Sigmoid colon (tissue), 7 donors: ENCODE data around the gene ADAMTS14. TPM values are rescaled to one million over a fixed set of nuclear protein-coding genes. Genes with fewer than 3 reads are reported as not detected.

Source experiments
- DNase-seq: peaks from one replicate; pipeline ENCODE4 v3.0.0-alpha.2; 2019
- H3K27ac ChIP-seq, 4 donors: fragments of 200-600 bp; sonication (generic); one replicate each; pipeline ENCODE4 v1.5.1; 2016 to 2019; ENCODE audit warnings: mild to moderate bottlenecking in 1 of 4
- H3K27me3 ChIP-seq, 3 donors: fragments of 200-600 bp; sonication (generic); one replicate each; pipeline ENCODE4 v1.5.1; 2019; ENCODE audit warnings: mild to moderate bottlenecking in 1 of 3
- H3K36me3 ChIP-seq, 4 donors: fragments of 200-600 bp; sonication (generic); one replicate each; pipeline ENCODE4 v1.5.1; 2016 to 2019
- H3K4me1 ChIP-seq, 4 donors: fragments of 200-600 bp; sonication (generic); one replicate each; pipeline ENCODE4 v1.5.1; 2017 to 2019
- H3K4me3 ChIP-seq, 4 donors: fragments of 200-600 bp; sonication (generic); one replicate each; pipeline ENCODE4 v1.5.1; 2017 to 2019; ENCODE audit warnings: mild to moderate bottlenecking in 2 of 4, moderate library complexity in 1 of 4
- H3K9me3 ChIP-seq, 4 donors: fragments of 200-600 bp in 3 of 4; sonication (generic) in 3 of 4; one replicate each; pipeline versions ENCODE4 v1.5.1 to v1.6.1; 2013 to 2019
- EP300 ChIP-seq, 4 donors: sonication (generic); formaldehyde crosslinking; IDR thresholded peaks; one replicate each; pipeline ENCODE4 v1.6.1; 2017; ENCODE audit warnings: antibody characterized with exemption in 4 of 4
- POLR2A ChIP-seq, 2 donors: fragments of 450-650 bp; IDR thresholded peaks; one replicate each; pipeline ENCODE4 v1.6.1; 2016; ENCODE audit warnings: antibody characterized with exemption in 2 of 2, mild to moderate bottlenecking in 2 of 2, moderate library complexity in 2 of 2
- POLR2AphosphoS5 ChIP-seq, 4 donors: sonication (generic); formaldehyde crosslinking; IDR thresholded peaks; one replicate each; pipeline ENCODE4 v1.6.1; 2017; ENCODE audit warnings: antibody characterized with exemption in 4 of 4
- WGBS, 2 donors: extraction: QIAGEN DNeasy Blood & Tissue Kit; methylation state at CpG; one replicate each; pipeline ENCODE4 v1.1.7; 2013; 5-methylcytosine and 5-hydroxymethylcytosine counted together
- intact Hi-C: fragments of 100-400 bp; cut with DNase I; formaldehyde crosslinking; loops from one replicate; pipeline ENCODE4 v1.15.1; 2023
- polyA plus RNA-seq, 3 donors: library from polyadenylated mRNA; stranded (reverse); fragments of 200-250 nt; gene quantifications; one replicate each; pipeline ENCODE4 v1.2.3, GENCODE V29; 2013
- total RNA-seq, 4 donors: library from RNA; depleted of rRNA; stranded (reverse); fragments of >200 nt; gene quantifications; one replicate each; pipeline ENCODE4 v1.1.0, GENCODE V29; 2016
- TF ChIP-seq, protein P1 (sequence below), 4 experiments: fragments of 450-650 bp in 3 of 4; fragments of 200-600 bp in 1 of 4; IDR thresholded peaks; one replicate each; pipeline ENCODE4 v1.5.1; 2016 to 2019; ENCODE audit warnings: antibody characterized with exemption in 4 of 4, mild to moderate bottlenecking in 3 of 4, moderate library complexity in 2 of 4
- donor health status: healthy with polysubstance abuse.
- donor health status: Bipolar disorder and iron deficiency.
- donor health status: healthy.

The ADAMTS14 gene
- total and polyA plus RNA-seq, 7 donors, result under 0.01 to 1.1 (median 0.50) TPM; not detected in 1

DNA sequence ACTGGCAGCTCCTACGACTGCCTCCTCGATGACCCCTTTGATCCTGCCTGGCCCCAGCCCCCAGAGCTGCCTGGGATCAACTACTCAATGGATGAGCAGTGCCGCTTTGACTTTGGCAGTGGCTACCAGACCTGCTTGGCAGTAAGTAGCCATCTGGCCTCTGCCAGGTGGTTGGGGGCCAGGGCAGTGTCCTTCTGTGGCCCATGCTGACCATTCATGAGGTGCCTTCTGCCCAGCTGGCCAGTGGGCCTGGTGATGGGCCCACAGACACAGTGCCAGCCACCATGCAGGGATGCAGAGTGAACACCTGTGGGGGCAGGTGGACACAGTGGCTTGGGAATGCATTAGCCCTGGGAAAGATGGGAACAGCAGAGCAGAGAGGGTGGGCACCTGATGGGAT lies 62.9 kb downstream of the ADAMTS14 start:
- Histone ChIP-seq H3K9me3 (no peaks in the 10 kb centered on the region), H3K4me1 (peaks cover 0 to 3% (median 2%) of the 10 kb centered on the region in 4 donors), H3K36me3 (no peaks in the 10 kb centered on the region), H3K27me3 (peaks cover 0 to 11% (median 0%) of the 10 kb centered on the region in 3 donors), H3K4me3 (no peak overlapping the region), H3K27ac (no peak overlapping the region)
- DNase-seq, result no peak
- 84 to 88% methylated on average over 3 of the region's 3 CpGs for WGBS, 2 donors
- TF ChIP-seq POLR2AphosphoS5 (IDR thresholded peaks at IDR 0.05), result no peak
- no peak for TF ChIP-seq EP300 (IDR thresholded peaks at IDR 0.05)
- TF ChIP-seq, protein P1, sequence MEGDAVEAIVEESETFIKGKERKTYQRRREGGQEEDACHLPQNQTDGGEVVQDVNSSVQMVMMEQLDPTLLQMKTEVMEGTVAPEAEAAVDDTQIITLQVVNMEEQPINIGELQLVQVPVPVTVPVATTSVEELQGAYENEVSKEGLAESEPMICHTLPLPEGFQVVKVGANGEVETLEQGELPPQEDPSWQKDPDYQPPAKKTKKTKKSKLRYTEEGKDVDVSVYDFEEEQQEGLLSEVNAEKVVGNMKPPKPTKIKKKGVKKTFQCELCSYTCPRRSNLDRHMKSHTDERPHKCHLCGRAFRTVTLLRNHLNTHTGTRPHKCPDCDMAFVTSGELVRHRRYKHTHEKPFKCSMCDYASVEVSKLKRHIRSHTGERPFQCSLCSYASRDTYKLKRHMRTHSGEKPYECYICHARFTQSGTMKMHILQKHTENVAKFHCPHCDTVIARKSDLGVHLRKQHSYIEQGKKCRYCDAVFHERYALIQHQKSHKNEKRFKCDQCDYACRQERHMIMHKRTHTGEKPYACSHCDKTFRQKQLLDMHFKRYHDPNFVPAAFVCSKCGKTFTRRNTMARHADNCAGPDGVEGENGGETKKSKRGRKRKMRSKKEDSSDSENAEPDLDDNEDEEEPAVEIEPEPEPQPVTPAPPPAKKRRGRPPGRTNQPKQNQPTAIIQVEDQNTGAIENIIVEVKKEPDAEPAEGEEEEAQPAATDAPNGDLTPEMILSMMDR (IDR thresholded peaks at IDR 0.05), result no peak
- no peak for TF ChIP-seq POLR2A (IDR thresholded peaks at IDR 0.05)
- intact Hi-C loops, result no loop called here

GRCh38 chr10:70736525-70736924 lies 64.2 kb downstream of the ADAMTS14 start:
- DNase-seq, result no peak
- no peak for TF ChIP-seq EP300 (IDR thresholded peaks at IDR 0.05)
- Histone ChIP-seq H3K27me3 (peaks cover 0 to 11% (median 0%) of the 10 kb centered on the region in 3 donors), H3K4me1 (peaks cover 0 to 17% (median 16%) of the 10 kb centered on the region in 4 donors), H3K27ac (no peak overlapping the region), H3K4me3 (no peak overlapping the region), H3K9me3 (no peaks in the 10 kb centered on the region), H3K36me3 (no peaks in the 10 kb centered on the region)
- 89 to 93% methylated on average over 3 of the region's 3 CpGs for WGBS, 2 donors
- intact Hi-C loops, result no loop called here

DNA sequence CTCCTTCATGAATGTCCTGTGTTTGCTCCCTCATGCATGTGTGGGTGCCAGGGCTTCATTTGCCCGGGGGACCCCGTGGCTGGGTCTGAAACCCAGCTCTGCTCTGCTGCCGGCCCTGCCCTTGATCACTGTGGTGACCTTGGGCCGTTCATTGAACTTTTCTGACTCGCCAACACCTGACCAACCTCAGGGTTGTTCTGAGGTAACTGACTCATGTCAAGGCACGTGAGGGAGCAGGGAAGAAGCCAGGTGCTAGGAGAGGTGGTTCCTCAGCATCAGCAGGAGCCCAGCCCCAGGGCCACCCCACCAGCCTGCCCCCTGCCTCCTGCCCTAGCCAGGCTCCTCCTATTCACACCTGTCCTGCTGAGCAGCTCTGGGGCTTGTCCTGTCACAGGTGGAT lies 64.9 kb downstream of the ADAMTS14 start:
- H3K9me3 ChIP-seq, result no peaks in the 10 kb centered on the region
- no peak for TF ChIP-seq POLR2AphosphoS5 (IDR thresholded peaks at IDR 0.05)
- TF ChIP-seq, protein P1 (IDR thresholded peaks at IDR 0.05), result no peak
- TF ChIP-seq POLR2A (IDR thresholded peaks at IDR 0.05), result no peak
- no peak for TF ChIP-seq EP300 (IDR thresholded peaks at IDR 0.05)
- intact Hi-C loops, result no loop called here
- no peak overlapping the region for H3K4me3 ChIP-seq
- no peaks in the 10 kb centered on the region for H3K36me3 ChIP-seq
- 51 to 85% methylated on average over 6 of the region's 6 CpGs for WGBS, 2 donors
- no peak for DNase-seq
- peaks cover 0 to 24% (median 23%) of the 10 kb centered on the region in 4 donors for H3K4me1 ChIP-seq
- H3K27me3 ChIP-seq, result peaks cover 0 to 11% (median 0%) of the 10 kb centered on the region in 3 donors
- H3K27ac ChIP-seq, result no peak overlapping the region

- WGBS, 2 donors, result 20 to 80% methylated on average over 3 of the region's 3 CpGs
- Histone ChIP-seq H3K27me3 (peaks cover 0 to 11% (median 0%) of the 10 kb centered on the region in 3 donors), H3K9me3 (no peaks in the 10 kb centered on the region), H3K36me3 (no peaks in the 10 kb centered on the region), H3K27ac (no peak overlapping the region), H3K4me1 (peaks cover 0 to 33% (median 32%) of the 10 kb centered on the region in 4 donors), H3K4me3 (no peak overlapping the region)
- intact Hi-C loops, result no loop called here
- no peak for DNase-seq
- TF ChIP-seq POLR2AphosphoS5 (IDR thresholded peaks at IDR 0.05) (no peak), EP300 (IDR thresholded peaks at IDR 0.05) (no peak), POLR2A (IDR thresholded peaks at IDR 0.05) (no peak)
- TF ChIP-seq, protein P1 (IDR thresholded peaks at IDR 0.05), result no peak
Measured at GRCh38 chr10:70738006-70738760, 65.9 kb downstream of the ADAMTS14 start.

DNA sequence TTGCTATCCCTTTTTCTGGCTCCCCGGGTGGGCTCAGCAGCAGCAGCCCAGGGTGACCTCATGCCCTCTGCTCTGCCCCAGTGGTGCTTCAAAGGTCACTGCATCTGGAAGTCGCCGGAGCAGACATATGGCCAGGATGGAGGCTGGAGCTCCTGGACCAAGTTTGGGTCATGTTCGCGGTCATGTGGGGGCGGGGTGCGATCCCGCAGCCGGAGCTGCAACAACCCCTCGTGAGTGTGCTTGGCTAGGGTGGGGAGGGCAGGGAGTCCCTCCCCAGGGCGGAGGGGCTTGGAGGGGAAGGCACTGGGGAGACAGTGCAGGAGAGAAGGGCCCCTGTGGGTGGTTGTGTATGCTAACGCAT lies 66.4 kb downstream of the ADAMTS14 start:
- Histone ChIP-seq H3K27ac (no peak overlapping the region), H3K36me3 (no peaks in the 10 kb centered on the region), H3K4me3 (no peak overlapping the region), H3K9me3 (no peaks in the 10 kb centered on the region), H3K4me1 (peaks cover 0 to 38% (median 33%) of the 10 kb centered on the region in 4 donors), H3K27me3 (peaks cover 0 to 11% (median 0%) of the 10 kb centered on the region in 3 donors)
- no peak for DNase-seq
- TF ChIP-seq, protein P1 (IDR thresholded peaks at IDR 0.05), result no peak
- TF ChIP-seq EP300 (IDR thresholded peaks at IDR 0.05), result no peak
- no peak for TF ChIP-seq POLR2A (IDR thresholded peaks at IDR 0.05)
- no peak for TF ChIP-seq POLR2AphosphoS5 (IDR thresholded peaks at IDR 0.05)
- 84 to 86% methylated on average over 12 of the region's 12 CpGs for WGBS, 2 donors
- intact Hi-C loops, result no loop called here
